G401 (cell line): ENCODE results near the gene CTSA. TPM values are rescaled to one million over a fixed set of nuclear protein-coding genes. Genes with fewer than 3 reads are reported as not detected.
"Not testable (repeated sequence)": the region's sequence is repeated elsewhere in the genome, so short reads cannot be mapped to it uniquely, and the experiment has no call there.

Source experiments
- DNase-seq: peaks from one replicate; pipeline ENCODE4 v3.0.0-alpha.2; 2015; ENCODE audit warnings: low spot score
- in situ Hi-C: cut with HindIII; loops from 2 replicates; pipeline ENCODE4 v1.10.0; 2016; ENCODE audit warnings: low sequenced_read_pairs, mixed read lengths
- total RNA-seq: library from RNA; depleted of rRNA; stranded (reverse); fragments of >200 nt; shearing (Covaris generic); gene quantifications from 2 replicates; pipeline ENCODE4 v1.2.3, GENCODE V29; 2014

The CTSA gene
- total RNA-seq, 1 experiment from 2014 or later: 28.9 TPM

DNA sequence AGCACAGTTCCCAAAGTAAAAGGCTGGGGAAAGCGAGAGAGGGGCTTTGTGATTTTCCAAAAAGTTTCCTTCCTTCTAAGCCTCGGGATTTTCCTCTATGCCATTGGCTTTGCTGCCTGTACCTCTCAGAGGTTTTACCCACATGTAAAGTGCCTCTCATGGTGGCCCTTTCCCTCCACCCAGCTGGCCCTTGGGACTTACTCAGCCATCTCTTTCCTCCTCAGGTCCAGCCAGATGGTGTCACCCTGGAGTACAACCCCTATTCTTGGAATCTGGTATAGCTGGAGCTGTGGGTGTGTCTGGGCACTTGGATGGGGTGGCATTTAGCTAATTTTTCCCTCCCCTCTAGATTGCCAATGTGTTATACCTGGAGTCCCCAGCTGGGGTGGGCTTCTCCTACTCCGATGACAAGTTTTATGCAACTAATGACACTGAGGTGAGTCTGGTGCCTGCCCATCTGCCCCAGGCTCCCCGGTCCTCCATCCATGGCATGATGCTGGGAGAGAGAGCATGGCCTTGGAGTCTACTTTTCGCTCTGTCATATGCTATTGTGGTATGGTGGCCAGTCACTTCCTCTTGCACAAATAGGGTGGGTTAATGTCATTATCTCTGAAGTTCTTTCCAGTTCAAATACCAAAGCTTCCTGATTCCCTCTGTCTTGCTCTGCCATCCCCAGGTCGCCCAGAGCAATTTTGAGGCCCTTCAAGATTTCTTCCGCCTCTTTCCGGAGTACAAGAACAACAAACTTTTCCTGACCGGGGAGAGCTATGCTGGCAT is 1.1 kb downstream of the CTSA start:
- DNase-seq: peak; percentile 35
- in situ Hi-C loops: loop anchor here (5.0 kb wide), 1 partner anchor 50 kb away; no protein-coding TSS in a partner anchor

DNA sequence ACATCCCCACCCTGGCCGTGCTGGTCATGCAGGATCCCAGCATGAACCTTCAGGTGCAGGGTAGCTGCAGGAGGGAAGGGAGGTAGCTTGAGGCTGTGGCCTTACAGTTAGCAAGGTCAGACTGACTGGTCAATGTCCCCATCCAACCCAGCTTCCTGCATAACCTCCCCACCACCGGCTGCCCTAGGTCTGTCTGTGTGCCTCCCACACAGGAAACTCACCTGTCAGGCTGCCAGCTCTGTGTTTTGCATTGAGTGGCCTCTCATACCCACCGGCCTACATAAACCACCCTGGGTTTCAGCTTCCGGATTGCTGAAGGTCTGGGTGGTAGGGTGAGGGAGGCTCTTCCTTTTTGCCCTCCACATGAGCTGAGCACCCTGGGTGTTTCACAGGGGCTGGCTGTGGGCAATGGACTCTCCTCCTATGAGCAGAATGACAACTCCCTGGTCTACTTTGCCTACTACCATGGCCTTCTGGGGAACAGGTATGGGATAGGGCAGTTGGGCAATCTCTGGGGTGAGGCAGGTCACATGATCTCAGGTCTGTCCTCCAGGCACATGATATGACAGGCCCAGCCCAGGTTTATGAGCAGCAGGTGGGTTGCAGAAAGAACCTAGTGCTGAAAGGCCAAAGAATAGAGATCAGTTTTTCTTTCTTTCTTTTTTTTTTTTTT is 1.8 kb downstream of the CTSA start:
- DNase-seq: no peak
- in situ Hi-C loops: loop anchor here (5.0 kb wide), 1 partner anchor 49 kb away; no protein-coding TSS in a partner anchor

DNA sequence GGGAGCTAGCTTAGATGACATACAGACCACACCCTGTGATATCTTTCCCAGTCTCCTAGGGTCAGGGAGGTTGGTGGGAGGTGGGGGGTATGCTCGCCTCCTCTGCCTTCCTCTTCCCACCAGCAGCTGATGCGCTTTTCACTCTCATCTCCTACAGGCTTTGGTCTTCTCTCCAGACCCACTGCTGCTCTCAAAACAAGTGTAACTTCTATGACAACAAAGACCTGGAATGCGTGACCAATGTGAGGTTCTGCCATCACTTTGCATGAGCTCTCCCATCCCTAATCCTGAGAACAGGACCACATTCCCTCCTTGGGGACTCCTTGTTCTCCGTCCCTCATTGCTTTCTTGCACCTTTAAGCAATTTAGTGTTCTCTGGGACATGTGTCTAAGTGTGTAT is 2.7 kb downstream of the CTSA start:
- in situ Hi-C loops: loop anchor here (5.0 kb wide), 1 partner anchor 48 kb away; no protein-coding TSS in a partner anchor
- DNase-seq: no peak

DNA sequence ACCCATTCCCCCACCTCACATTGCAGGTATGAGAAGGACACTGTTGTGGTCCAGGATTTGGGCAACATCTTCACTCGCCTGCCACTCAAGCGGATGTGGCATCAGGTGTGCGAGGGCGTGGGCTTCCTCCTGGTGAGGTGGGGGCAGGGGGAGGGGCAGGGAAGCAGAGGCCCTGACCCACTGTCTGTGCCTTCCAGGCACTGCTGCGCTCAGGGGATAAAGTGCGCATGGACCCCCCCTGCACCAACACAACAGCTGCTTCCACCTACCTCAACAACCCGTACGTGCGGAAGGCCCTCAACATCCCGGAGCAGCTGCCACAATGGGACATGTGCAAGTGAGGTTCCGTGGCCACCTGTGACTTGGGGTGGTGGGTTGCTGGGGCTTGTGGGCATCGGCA is 3.7 kb downstream of the CTSA start:
- no peak for DNase-seq
- in situ Hi-C loops: loop anchor here (5.0 kb wide), 1 partner anchor 48 kb away; no protein-coding TSS in a partner anchor

DNA sequence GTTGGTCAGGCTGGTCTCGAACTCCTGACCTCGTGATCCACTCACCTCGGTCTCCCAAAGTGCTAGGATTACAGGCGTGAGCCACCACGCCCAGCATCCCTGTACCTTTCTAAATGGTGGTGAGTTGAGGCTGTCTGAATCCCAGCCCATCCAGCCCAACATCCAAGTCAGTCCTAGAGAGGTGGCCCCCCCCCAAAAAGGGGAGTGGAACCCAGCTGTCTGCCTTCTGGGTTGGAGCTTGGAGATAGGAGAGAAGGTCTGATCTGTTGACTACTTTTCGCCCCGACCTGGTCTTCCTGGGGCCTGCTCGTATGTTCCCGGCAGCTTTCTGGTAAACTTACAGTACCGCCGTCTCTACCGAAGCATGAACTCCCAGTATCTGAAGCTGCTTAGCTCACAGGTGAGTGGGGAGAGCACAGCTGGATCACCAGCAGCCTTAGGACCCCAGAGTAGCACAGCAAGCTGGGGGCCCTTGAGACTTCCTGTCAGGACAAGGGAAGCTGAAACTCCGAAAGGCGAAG is 5.6 kb downstream of the CTSA start:
- in situ Hi-C loops: no loop called here
- no peak for DNase-seq

DNA sequence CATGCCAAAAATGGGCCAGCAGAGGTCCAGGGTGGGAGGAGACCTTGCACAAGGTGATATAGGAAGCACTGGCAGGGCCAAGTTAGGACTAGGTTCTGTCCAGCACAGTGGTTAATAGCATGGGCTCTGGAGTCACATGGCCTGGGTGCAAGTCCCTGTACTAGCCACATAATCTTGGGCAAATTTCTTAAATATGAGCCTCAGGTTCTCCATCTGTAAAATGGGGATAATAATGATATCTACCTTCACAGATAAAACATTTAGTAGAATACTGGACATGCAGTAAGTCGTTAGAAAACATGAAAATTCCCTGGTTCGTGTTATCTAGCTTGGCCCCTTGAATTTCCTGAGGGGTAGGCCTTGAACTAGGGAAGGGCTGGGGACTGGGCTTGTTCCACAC is 6.2 kb downstream of the CTSA start:
- DNase-seq: no peak
- in situ Hi-C loops: no loop called here

DNA sequence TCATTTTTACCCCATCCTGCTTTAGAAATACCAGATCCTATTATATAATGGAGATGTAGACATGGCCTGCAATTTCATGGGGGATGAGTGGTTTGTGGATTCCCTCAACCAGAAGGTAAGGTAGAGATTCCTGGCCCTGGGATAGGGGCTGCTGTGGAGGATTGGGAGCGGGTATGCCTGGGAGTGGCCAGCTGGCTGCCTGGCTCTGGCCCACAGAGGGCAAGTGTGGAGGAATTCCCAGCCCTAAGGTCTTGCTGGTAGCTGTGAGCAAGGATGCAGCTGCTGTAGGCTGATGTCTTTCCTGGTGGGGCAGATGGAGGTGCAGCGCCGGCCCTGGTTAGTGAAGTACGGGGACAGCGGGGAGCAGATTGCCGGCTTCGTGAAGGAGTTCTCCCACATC is 6.6 kb downstream of the CTSA start:
- in situ Hi-C loops: no loop called here

DNA sequence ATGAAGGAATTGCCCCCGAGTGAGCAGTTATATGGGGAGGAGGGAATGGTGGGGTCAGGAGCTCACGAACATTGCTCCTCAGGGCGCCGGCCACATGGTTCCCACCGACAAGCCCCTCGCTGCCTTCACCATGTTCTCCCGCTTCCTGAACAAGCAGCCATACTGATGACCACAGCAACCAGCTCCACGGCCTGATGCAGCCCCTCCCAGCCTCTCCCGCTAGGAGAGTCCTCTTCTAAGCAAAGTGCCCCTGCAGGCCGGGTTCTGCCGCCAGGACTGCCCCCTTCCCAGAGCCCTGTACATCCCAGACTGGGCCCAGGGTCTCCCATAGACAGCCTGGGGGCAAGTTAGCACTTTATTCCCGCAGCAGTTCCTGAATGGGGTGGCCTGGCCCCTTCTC is 7.2 kb downstream of the CTSA start:
- DNase-seq: no peak
- in situ Hi-C loops: no loop called here

More for the DNA sequence above, 6.6 kb downstream of the CTSA start:
- DNase-seq: no peak

DNA sequence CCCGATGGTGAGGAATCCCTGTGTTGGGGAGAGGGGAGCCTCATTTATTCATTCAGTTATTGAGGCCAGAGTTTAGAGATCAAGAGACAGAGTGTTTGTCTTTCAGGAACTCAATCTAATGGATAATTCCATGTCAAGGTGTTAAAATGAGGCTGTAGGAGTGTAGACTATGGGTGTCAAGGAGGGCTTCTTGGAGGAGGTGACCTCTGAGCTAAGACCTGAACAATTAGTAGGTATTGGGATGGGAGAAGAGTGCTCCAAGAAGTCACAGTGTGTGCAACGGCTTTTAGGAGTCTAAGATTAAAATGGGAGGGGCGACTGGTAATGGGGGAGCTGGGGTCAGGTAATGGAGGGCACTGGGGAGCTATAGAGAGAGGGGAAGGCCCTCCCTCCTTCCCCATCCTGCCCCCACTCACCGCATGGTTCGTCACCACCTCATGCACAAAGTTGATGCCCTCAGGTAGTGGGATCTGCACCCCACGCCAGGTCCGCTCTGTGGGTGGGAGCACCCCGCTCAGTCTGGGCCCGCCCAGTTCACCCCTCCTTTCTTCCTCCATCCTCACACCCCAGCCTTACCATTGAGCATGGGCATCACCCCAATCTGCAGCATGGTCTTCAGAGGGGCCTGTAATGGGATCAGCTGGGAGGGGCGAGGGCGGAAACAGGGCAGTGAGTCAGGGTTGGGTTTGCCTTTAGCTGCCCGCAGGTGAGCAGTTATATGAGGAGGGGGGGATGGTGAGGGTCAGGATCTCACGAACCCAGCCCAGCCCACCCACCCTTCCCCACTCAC is 8.1 kb downstream of the CTSA start:
- in situ Hi-C loops: no loop called here
- no peak for DNase-seq

DNA sequence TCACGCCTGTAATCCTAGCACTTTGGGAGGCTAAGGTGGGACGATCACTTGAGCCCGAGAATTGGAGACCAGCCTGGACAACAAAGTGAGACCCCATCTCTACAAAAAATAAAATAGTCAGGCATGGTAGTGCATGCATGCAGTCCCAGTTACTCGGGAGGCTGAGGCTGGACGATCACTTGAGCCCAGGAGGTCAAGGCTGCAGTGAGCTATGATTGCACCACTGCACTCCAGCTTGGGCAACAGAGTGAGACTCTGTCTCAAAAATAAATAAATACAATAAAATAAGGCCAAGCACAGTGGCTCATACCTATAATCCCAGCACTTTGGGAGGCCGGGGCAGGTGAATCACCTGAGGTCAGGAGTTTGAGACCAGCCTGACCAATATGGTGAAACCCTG is 10.2 kb downstream of the CTSA start:
- in situ Hi-C loops: not testable (repeated sequence)

DNA sequence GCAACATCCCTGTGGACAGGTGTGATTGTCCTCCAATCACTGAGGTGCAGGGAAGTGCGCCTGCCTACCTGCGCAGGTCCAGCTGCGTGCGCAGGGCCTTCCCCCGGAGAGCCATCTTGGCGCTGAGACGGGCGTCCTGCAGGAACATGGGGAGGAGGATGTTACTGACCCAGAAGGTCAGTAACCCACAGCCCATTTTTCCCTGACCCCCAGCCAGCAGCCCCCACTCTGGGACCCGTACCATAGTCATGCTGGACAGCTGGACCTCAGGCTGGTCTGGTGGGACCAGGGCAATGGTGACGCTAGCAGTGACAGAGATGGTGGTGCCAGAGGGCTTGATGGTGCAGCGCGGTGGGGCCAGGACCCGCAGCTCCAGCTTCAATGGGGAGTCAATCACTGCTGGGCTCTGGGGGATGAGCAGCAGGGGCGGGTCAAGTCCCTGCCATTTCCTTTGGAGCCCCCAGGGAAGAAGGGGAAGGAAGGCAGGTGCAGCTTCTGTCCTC is 11.1 kb downstream of the CTSA start:
- in situ Hi-C loops: no loop called here
- DNase-seq: no peak

More for the DNA sequence above, 10.2 kb downstream of the CTSA start:
- DNase-seq: not testable (repeated sequence)

DNA sequence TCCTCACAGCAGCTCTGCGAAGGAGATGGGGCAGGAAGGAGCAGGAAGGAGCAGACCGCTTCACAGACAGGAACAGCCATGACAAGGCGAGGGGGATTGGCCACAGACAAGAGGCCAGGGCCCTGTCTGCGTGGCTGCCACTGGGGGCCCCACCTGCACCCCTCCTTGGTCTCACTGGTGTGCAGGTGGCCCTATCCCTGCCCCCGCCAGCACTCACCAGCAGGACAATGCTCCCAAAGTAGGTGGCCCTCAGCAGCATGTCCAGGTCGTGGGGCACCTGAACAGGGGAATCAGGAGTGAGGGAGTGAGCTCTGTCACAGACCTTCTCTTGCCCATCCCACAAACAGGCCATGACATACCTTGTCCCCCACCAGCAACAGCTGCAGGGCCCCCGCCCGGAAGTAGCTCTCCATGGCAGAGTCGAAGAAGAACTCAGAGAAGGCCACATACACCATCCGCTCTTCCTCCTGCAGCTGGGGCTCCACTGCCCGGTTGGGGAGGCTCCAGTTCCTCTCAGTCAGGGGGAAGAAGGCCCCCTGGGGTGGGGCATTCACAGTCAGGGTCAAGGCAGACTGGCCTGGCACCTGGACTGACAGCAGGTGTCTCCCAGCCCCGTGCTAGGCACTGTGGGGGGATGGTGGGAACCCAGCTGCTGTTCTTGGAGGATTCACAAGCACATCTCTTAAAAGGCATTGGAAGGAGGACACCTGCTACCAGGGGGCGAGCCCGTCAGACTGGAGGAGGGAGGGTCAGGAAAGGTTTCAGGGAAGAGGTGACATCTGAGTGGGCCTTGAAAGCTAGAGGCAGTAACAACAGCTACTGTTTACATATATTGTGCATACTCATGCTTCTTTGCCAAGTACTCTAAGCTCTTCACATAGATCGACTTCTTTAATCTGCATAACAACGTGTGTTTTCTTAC is 13.7 kb downstream of the CTSA start:
- in situ Hi-C loops: no loop called here
- no peak for DNase-seq

DNA sequence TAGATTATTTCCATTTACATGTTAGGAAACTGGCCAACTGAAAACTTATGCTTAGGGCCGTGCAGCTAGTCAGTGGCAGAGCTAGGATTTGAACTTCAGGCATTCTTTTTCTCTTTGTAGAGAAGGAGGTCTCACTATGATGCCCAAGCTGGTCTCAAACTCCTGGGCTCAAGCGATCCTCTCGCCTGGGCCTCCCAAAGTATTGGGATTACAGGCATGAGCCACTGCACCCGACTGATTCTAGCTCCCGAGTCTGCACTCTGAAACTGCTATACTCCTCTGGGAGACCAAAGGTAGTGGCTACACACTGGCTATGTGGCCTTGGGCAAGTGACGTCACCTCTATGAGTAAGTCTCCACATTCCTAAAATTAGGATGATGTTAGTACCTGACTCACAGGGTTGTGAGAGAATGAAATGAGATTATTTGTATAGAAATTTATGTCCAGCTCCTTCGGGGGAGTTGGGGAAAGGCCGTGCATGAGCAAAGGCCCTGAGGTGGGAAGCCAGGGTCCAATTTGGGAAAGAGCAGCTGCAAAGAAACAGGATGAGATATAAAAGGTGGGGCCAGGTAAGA is 14.5 kb downstream of the CTSA start:
- no peak for DNase-seq
- in situ Hi-C loops: no loop called here

DNA sequence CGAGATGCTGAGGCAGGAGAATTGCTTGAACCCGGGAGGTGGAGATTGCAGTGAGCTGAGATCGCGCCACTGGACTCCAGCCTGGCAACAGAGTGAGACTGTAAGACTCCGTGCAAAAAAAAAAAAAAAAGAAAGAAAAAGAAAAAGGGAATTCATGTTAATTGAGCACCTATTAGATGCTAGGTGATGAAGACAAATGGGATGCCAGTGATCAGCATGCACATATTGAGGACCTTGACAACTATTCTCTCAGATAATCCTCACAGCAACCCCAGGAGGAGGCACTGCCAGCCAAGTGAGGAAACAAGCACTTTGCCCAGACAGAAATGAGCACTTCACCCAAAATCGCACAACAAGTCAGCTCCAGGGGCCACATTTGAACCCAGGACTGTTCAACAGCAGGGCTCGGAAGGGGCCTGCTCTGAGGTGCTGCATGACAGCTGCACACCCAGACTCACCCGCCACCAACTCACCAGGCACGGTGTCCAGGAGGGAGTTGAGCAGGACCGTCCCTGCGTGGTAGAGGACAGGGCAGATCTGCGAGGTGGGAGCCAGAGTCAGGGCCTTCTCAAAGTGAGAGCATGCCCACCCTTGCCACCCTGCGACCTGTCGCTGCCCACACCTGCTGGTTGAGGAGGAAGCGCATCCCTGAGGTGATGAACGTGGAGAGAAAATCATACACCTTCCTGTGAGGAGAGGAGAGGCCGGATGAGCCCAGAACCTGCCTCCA is 16.2 kb downstream of the CTSA start:
- no peak for DNase-seq
- in situ Hi-C loops: no loop called here

DNA sequence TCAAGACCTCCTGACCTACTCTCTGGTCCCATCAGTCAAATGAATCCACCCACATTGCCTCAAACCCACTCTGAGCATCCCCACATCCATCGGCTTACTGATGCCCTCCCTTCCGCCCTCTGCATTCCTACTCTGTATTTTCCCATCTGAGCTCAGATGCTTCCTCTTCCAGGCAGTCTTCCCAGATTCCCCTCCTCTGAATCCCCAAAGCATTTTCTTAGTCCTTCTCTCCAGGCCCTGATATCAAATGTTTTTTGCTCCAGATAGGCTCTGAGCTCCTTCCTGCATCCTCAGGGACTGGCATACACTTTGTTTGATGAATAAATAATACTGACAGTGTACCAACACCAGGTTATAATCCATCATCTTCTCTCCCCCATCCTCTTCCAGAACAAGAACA is 16.9 kb downstream of the CTSA start:
- in situ Hi-C loops: no loop called here

DNA sequence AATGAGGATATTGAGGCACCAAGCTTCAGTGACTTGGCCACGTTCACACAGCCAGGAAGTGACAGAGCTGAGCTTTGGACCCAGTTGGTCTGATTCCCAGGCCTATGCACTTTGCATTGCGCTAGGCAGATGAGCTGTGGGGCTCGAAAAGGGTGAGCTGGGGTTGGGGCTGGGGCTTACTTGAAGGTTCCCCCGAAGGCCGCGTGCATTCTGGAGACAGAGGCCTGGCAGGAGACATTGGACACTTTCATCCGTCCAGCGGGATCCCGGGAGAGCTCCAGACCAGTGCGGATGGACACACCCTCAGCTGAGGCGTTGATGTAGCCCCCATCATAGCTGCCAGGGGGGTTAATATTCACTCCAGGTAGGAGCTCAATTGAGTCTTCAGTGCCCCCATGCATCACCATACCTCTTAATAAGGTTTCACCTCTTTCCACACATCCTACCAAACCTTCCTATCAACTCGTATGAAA is 18.2 kb downstream of the CTSA start:
- DNase-seq: no peak
- in situ Hi-C loops: no loop called here

More for the DNA sequence above, 16.9 kb downstream of the CTSA start:
- no peak for DNase-seq
